HG03457 (cell line): ENCODE data around the gene STEAP3.

ENCODE experiments used
- ATAC-seq: cut with Tn5 transposase; IDR thresholded peaks from one replicate; pipeline ENCODE4 v1.9.1; 2021; ENCODE audit warnings: moderate number of reproducible peaks; ENCODE audit not compliant: unreplicated experiment

The STEAP3 gene

GRCh38 chr2:119290859-119291587, 67.4 kb downstream of the STEAP3 start:
- ATAC-seq, result no peak

- ATAC-seq, result no peak
These were observed 68.0 kb downstream of the STEAP3 start for GRCh38 chr2:119291588-119292167.

- no peak for ATAC-seq
These were observed 68.6 kb downstream of the STEAP3 start for GRCh38 chr2:119292226-119292625.

- ATAC-seq, result no peak
These were observed 69.6 kb downstream of the STEAP3 start for GRCh38 chr2:119293254-119293653.

- no peak for ATAC-seq
These were observed 70.3 kb downstream of the STEAP3 start for GRCh38 chr2:119293900-119294299.

GRCh38 chr2:119294671-119295070, 71.0 kb downstream of the STEAP3 start:
- no peak for ATAC-seq

GRCh38 chr2:119295688-119296375, 72.2 kb downstream of the STEAP3 start:
- ATAC-seq, result no peak

GRCh38 chr2:119301413-119301812, 77.8 kb downstream of the STEAP3 start:
- no peak for ATAC-seq

GRCh38 chr2:119304847-119305246, 81.2 kb downstream of the STEAP3 start:
- ATAC-seq, result no peak

- ATAC-seq, result no peak
These were observed 82.0 kb downstream of the STEAP3 start for GRCh38 chr2:119305497-119306195.

- no peak for ATAC-seq
These were observed 82.6 kb downstream of the STEAP3 start for GRCh38 chr2:119306196-119306590.

GRCh38 chr2:119307419-119308140, 83.9 kb downstream of the STEAP3 start:
- ATAC-seq, result no peak

- ATAC-seq, result no peak
These were observed 85.2 kb downstream of the STEAP3 start for GRCh38 chr2:119308793-119309330.

- no peak for ATAC-seq
These were observed 87.7 kb downstream of the STEAP3 start for GRCh38 chr2:119311371-119311770.

GRCh38 chr2:119311831-119312230, 88.2 kb downstream of the STEAP3 start:
- ATAC-seq, result no peak
